ENCODE measurements around the gene IGHMBP2.

IGHMBP2 gene

DNA sequence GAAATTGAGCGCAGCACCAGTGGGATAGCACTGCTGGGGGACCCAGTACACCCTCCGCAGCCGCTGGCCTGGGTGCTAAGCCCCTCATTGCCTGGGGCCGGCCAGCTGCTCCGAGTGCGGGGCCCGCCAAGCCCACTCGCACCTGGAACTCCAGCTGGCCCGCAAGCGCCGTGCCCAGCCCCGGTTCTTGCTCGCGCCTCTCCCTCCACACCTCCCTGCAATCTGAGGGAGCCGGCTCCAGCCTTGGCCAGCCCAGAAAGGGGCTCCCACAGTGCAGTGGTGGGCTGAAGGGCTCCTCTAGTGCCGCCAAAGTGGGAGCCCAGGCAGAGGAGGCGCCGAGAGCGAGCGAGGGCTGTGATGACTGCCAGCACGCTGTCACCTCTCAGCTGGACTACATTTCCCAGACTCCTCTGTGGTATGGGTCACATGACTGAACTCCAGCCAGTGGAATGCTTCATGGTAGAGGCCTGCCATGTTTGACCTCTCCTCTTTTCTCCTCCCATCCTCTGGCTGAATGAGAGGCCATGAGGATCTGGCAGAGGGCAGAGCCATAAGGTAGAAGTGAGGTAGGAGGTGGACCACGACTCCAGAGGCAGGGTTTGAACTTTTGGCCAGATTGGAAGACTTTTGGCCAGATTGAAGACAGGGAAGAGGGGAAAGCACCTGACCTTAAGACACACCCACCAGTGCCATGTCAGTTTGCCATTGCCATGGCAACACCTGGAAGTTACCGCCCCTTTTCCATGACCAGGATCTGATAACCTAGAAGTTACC, 70.9 kb downstream of the IGHMBP2 start:
- Histone ChIP-seq H2AK5ac (ENCODE audit: low read length) (no peak overlapping the region), H3K23ac (ENCODE audit: low read length) (no peak overlapping the region)

DNA sequence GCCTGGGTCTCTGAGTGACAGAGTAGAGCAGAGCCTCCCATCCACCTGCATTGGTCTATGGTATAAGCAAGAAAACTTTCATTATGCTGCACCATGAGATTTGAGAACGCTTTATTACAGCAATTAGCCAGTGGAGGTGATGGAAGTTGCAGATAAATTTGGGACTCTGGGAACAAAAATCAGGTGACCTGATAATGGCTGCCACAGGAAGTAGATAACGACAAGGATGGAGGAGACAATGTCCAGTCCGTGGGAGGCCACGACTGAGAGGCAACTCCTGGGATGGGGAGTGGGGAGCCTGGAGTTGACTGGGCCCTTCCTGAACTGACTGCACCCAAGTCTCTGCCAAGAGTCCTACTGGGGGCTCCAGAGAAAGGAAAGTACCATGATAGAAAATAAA, 72.4 kb downstream of the IGHMBP2 start:
- Histone ChIP-seq H3K4me1 (ENCODE audit: control insufficient read depth in 1 of 2, insufficient read depth in 2 of 2, low read length in 2 of 2) (peaks cover 2 to 7% of the 10 kb centered on the region in 2 experiments), H2BK12ac (ENCODE audit: low read length) (no peak overlapping the region), H4K91ac (ENCODE audit: low read depth, low read length) (no peak overlapping the region), H2BK120ac (ENCODE audit: insufficient read depth, low read length, poor library complexity) (no peak overlapping the region), H2BK5ac (ENCODE audit: low read depth, low read length, poor library complexity) (no peak overlapping the region), H4K8ac (ENCODE audit: low read depth, low read length) (no peak overlapping the region), H4K12ac (ENCODE audit: low read depth, low read length) (no peak overlapping the region), H3K79me1 (ENCODE audit: low read length) (no peaks in the 10 kb centered on the region), H2AFZ (ENCODE audit: insufficient read depth, low read length, poor library complexity) (no peak overlapping the region), H3K27me3 (ENCODE audit: insufficient read depth, low read length) (no peaks in the 10 kb centered on the region), H2AK5ac (ENCODE audit: low read length) (no peak overlapping the region), H3K23ac (ENCODE audit: low read length) (no peak overlapping the region), H3K14ac (ENCODE audit: low read length) (no peak overlapping the region), H3K9me3 (ENCODE audit: insufficient read depth, low read depth, low read length) (peaks cover 4% of the 10 kb centered on the region), H3K36me3 (ENCODE audit: control insufficient read depth in 1 of 2, insufficient read depth in 2 of 2, low read length in 2 of 2) (no peaks in the 10 kb centered on the region), H3K4me3 (ENCODE audit: low read depth, low read length) (no peak overlapping the region), H3K79me2 (ENCODE audit: control insufficient read depth, insufficient read depth, low read length, poor library complexity) (no peaks in the 10 kb centered on the region), H3K18ac (ENCODE audit: low read length) (no peak overlapping the region), H3K4me2 (ENCODE audit: low read length) (no peak overlapping the region), H3K27ac (ENCODE audit: low read depth, low read length) (no peak overlapping the region), H3K4ac (ENCODE audit: low read depth, low read length) (no peak overlapping the region), H3K9ac (ENCODE audit: low read length) (no peak overlapping the region)
- no peak for DNase-seq
- whole genome bisulfite sequencing (ENCODE audit: extremely low coverage, insufficient coverage, insufficient read length): no CpG with 5 or more reads among the region's 4 CpGs

More for the DNA sequence above, 70.9 kb downstream of the IGHMBP2 start:
- Histone ChIP-seq H3K4ac (ENCODE audit: low read depth, low read length) (no peak overlapping the region), H3K79me1 (ENCODE audit: low read length) (no peaks in the 10 kb centered on the region), H4K91ac (ENCODE audit: low read depth, low read length) (no peak overlapping the region), H2BK120ac (ENCODE audit: insufficient read depth, low read length, poor library complexity) (no peak overlapping the region), H3K9ac (ENCODE audit: low read length) (no peak overlapping the region), H2BK5ac (ENCODE audit: low read depth, low read length, poor library complexity) (no peak overlapping the region), H3K27me3 (ENCODE audit: insufficient read depth, low read length) (no peaks in the 10 kb centered on the region), H2AFZ (ENCODE audit: insufficient read depth, low read length, poor library complexity) (no peak overlapping the region), H3K36me3 (ENCODE audit: control insufficient read depth in 1 of 2, insufficient read depth in 2 of 2, low read length in 2 of 2) (no peaks in the 10 kb centered on the region), H3K79me2 (ENCODE audit: control insufficient read depth, insufficient read depth, low read length, poor library complexity) (no peaks in the 10 kb centered on the region), H3K4me1 (ENCODE audit: control insufficient read depth in 1 of 2, insufficient read depth in 2 of 2, low read length in 2 of 2) (peaks cover 2 to 7% of the 10 kb centered on the region in 2 experiments), H3K14ac (ENCODE audit: low read length) (no peak overlapping the region), H4K12ac (ENCODE audit: low read depth, low read length) (no peak overlapping the region), H3K4me2 (ENCODE audit: low read length) (no peak overlapping the region), H4K8ac (ENCODE audit: low read depth, low read length) (peak overlapping the region; percentile 15), H2BK12ac (ENCODE audit: low read length) (no peak overlapping the region), H3K4me3 (ENCODE audit: low read depth, low read length) (no peak overlapping the region), H3K18ac (ENCODE audit: low read length) (no peak overlapping the region), H3K9me3 (ENCODE audit: insufficient read depth, low read depth, low read length) (peaks cover 3% of the 10 kb centered on the region), H3K27ac (ENCODE audit: low read depth, low read length) (no peak overlapping the region)
- WGBS (ENCODE audit: extremely low coverage, insufficient coverage, insufficient read length): no CpG with 5 or more reads among the region's 23 CpGs
- DNase-seq: peak; percentile 13 to 45

DNA sequence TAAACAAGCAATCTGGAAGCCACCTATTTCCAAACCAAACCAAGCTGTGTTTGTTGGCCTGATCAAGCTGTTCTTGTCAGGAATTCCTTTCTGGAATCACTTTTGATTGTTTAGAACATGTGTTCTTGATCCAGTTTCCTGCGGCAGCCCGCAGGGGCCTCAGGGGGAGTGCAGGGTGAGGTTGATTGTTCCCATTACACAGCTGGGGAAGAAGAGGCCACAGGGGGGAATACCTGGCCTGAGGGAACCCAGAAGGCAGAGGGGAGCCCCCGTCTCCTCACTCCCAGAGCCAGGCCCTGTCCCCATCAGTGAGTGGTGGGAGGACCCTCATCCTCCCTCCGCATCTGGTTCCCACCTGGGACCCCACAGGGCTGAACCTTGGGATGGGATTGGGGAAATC, 72.9 kb downstream of the IGHMBP2 start:
- H2AK5ac ChIP-seq (ENCODE audit: low read length): no peak overlapping the region
- no peak overlapping the region for H4K12ac ChIP-seq (ENCODE audit: low read depth, low read length)
- H3K14ac ChIP-seq (ENCODE audit: low read length): no peak overlapping the region
- no peak for DNase-seq
- H3K18ac ChIP-seq (ENCODE audit: low read length): no peak overlapping the region
- no peak overlapping the region for H2BK12ac ChIP-seq (ENCODE audit: low read length)
- peaks cover 4% of the 10 kb centered on the region for H3K9me3 ChIP-seq (ENCODE audit: insufficient read depth, low read depth, low read length)
- peaks cover 2 to 7% of the 10 kb centered on the region in 2 experiments for H3K4me1 ChIP-seq (ENCODE audit: control insufficient read depth in 1 of 2, insufficient read depth in 2 of 2, low read length in 2 of 2)
- H4K91ac ChIP-seq (ENCODE audit: low read depth, low read length): no peak overlapping the region
- H2BK120ac ChIP-seq (ENCODE audit: insufficient read depth, low read length, poor library complexity): no peak overlapping the region
- no peak overlapping the region for H2AFZ ChIP-seq (ENCODE audit: insufficient read depth, low read length, poor library complexity)
- H3K27me3 ChIP-seq (ENCODE audit: insufficient read depth, low read length): no peaks in the 10 kb centered on the region
- H4K8ac ChIP-seq (ENCODE audit: low read depth, low read length): no peak overlapping the region
- H3K36me3 ChIP-seq (ENCODE audit: control insufficient read depth in 1 of 2, insufficient read depth in 2 of 2, low read length in 2 of 2): no peaks in the 10 kb centered on the region
- no peak overlapping the region for H3K9ac ChIP-seq (ENCODE audit: low read length)
- no peaks in the 10 kb centered on the region for H3K79me1 ChIP-seq (ENCODE audit: low read length)
- no peak overlapping the region for H2BK5ac ChIP-seq (ENCODE audit: low read depth, low read length, poor library complexity)
- no peak overlapping the region for H3K4me2 ChIP-seq (ENCODE audit: low read length)
- H3K4me3 ChIP-seq (ENCODE audit: low read depth, low read length): no peak overlapping the region
- H3K23ac ChIP-seq (ENCODE audit: low read length): no peak overlapping the region
- H3K79me2 ChIP-seq (ENCODE audit: control insufficient read depth, insufficient read depth, low read length, poor library complexity): no peaks in the 10 kb centered on the region
- no CpG with 5 or more reads among the region's 4 CpGs for WGBS (ENCODE audit: extremely low coverage, insufficient coverage, insufficient read length)
- H3K4ac ChIP-seq (ENCODE audit: low read depth, low read length): no peak overlapping the region
- H3K27ac ChIP-seq (ENCODE audit: low read depth, low read length): no peak overlapping the region

DNA sequence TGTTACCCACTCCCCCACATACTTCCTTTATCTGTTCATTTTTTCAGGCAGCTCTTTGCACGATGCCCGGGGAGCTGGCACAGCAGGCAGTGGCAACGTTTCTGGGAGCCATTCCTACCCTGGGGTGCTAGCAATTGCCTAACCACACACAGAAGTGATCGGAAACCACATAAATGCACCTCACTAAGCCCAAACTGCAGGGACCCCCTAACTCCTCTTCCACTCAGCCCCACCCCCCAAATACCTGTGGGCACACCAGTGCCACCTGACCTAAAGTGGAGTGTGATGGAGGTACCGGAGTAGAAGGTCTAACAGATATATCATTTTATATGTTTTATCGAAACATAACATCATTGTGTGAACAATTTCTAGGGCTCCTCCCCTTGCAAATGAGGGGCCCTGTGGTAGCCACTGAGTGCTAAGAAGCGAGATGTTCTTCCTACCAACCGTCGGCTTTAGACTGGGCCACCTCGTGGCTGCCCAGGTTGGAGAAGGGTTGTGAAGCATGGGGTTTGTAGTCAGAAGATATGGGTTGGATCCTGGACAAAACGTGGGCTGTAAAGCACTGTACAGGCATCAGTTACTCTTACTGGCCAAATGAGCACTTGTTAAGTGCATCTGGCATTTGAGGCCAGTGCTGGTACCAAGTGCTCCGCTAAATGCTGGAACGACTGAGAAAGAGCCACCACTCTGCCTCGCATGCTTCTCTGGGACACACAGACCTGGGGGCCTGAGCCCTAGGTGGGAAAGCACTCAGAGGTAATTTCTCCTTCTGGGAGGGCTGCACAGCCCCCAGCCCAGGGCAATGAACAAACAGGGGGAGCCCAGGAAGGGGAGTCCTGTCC, 74.3 kb downstream of the IGHMBP2 start:
- H4K91ac ChIP-seq (ENCODE audit: low read depth, low read length): no peak overlapping the region
- no peak overlapping the region for H3K14ac ChIP-seq (ENCODE audit: low read length)
- no peaks in the 10 kb centered on the region for H3K79me2 ChIP-seq (ENCODE audit: control insufficient read depth, insufficient read depth, low read length, poor library complexity)
- H2BK12ac ChIP-seq (ENCODE audit: low read length): no peak overlapping the region
- no peak overlapping the region for H3K4me3 ChIP-seq (ENCODE audit: low read depth, low read length)
- no peak overlapping the region for H2BK5ac ChIP-seq (ENCODE audit: low read depth, low read length, poor library complexity)
- H3K18ac ChIP-seq (ENCODE audit: low read length): no peak overlapping the region
- DNase-seq: no peak
- no peak overlapping the region for H2BK120ac ChIP-seq (ENCODE audit: insufficient read depth, low read length, poor library complexity)
- H2AFZ ChIP-seq (ENCODE audit: insufficient read depth, low read length, poor library complexity): no peak overlapping the region
- no peak overlapping the region for H3K9ac ChIP-seq (ENCODE audit: low read length)
- no peak overlapping the region for H3K23ac ChIP-seq (ENCODE audit: low read length)
- no peak overlapping the region for H3K27ac ChIP-seq (ENCODE audit: low read depth, low read length)
- WGBS (ENCODE audit: extremely low coverage, insufficient coverage, insufficient read length): no CpG with 5 or more reads among the region's 14 CpGs
- H2AK5ac ChIP-seq (ENCODE audit: low read length): no peak overlapping the region
- H3K36me3 ChIP-seq (ENCODE audit: control insufficient read depth in 1 of 2, insufficient read depth in 2 of 2, low read length in 2 of 2): no peaks in the 10 kb centered on the region
- no peaks in the 10 kb centered on the region for H3K27me3 ChIP-seq (ENCODE audit: insufficient read depth, low read length)
- H4K12ac ChIP-seq (ENCODE audit: low read depth, low read length): no peak overlapping the region
- no peak overlapping the region for H4K8ac ChIP-seq (ENCODE audit: low read depth, low read length)
- H3K4ac ChIP-seq (ENCODE audit: low read depth, low read length): no peak overlapping the region
- H3K79me1 ChIP-seq (ENCODE audit: low read length): no peaks in the 10 kb centered on the region
- H3K4me2 ChIP-seq (ENCODE audit: low read length): no peak overlapping the region
- peaks cover 2 to 3% of the 10 kb centered on the region in 2 experiments for H3K4me1 ChIP-seq (ENCODE audit: control insufficient read depth in 1 of 2, insufficient read depth in 2 of 2, low read length in 2 of 2)
- H3K9me3 ChIP-seq (ENCODE audit: insufficient read depth, low read depth, low read length): peaks cover 4% of the 10 kb centered on the region
